ENCODE measurements around the gene HPS4. TPM values are rescaled to one million over a fixed set of nuclear protein-coding genes. Genes with fewer than 3 reads are reported as not detected.
A peak's percentile ranks its signal among the peaks of the same experiment; 100 is the strongest.

The HPS4 gene
- total and polyA plus RNA-seq, 3 donors from 2014 or later: 68.8 to 110 (median 103) TPM

GRCh38 chr22:26512149-26512793 is 28.7 kb upstream of the HPS4 start, which contains the start of gene TFIP11:
Gene TFIP11, minus strand, starts transcription at chr22:26512473. Its CDS starts 2,201 bp downstream, at chr22:26510272.
- intact Hi-C loops (cut with DNase I; ENCODE audit: low total_unique reads): no loop called here
- no peaks in the 10 kb centered on the region for H3K36me3 ChIP-seq (ENCODE audit: low read depth, missing control alignments)
- WGBS, 2 donors: 0 to 1% methylated on average over 30 to 40 of the region's 40 CpGs
- H3K9me3 ChIP-seq: no peaks in the 10 kb centered on the region
- H3K4me3 ChIP-seq: peak within 1 kb of the TSS; percentile 75 to 93
- no peak for TF ChIP-seq POLR2A (IDR thresholded peaks at IDR 0.05)
- TF ChIP-seq CTCF (IDR thresholded peaks at IDR 0.05): no peak
- peak; percentile 98 for DNase-seq
- H3K27ac ChIP-seq: peak within 1 kb of the TSS; percentile 28 to 60
- peaks cover 11% of the 10 kb centered on the region for H3K4me1 ChIP-seq
- H3K27me3 ChIP-seq: no peaks in the 10 kb centered on the region

DNA sequence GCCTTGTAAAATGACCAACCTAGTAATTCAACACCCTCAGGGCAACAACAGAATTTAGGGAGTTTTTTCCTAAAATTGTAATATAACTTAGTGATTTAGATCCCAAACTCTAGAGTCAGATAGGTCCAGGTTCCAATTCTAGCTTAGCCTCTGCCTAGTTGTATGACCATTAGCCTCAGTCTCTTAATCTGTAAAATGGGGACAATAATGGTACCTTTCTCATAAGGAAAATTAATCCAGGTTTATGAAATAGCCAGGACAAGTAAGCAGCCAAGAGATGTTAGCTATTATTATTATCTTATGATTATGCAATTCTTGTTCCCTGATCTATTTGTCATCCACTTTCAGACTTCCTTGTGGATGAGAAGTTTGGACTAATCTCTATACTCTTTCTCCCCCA is 24.6 kb upstream of the HPS4 start:
- Histone ChIP-seq H3K36me3 (ENCODE audit: low read depth, missing control alignments) (no peaks in the 10 kb centered on the region), H3K9me3 (no peaks in the 10 kb centered on the region), H3K4me1 (peaks cover 11% of the 10 kb centered on the region), H3K4me3 (no peak overlapping the region), H3K27ac (no peak overlapping the region), H3K27me3 (no peaks in the 10 kb centered on the region)
- intact Hi-C loops (cut with DNase I; ENCODE audit: low total_unique reads): no loop called here
- no peak for TF ChIP-seq CTCF (IDR thresholded peaks at IDR 0.05)
- TF ChIP-seq POLR2A (IDR thresholded peaks at IDR 0.05): no peak
- DNase-seq: no peak

DNA sequence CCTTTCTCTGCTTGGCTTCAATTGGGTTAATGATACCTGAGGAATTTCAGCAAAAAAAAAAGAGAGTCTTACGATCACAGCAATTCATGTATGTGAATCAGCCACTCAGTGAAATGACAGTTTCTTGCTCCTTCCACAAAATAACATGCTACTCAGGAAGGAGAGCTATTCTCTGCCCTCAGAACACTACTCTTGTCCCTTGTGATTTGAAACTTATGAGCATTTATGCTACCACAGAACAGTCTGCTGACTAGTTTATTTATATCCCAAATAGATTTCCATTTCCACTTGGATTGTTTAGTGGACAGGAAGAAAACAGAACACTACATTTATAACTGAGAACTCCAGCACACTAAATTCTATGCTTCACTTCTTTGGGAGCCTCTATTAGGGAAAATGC is 20.2 kb upstream of the HPS4 start:
- Histone ChIP-seq H3K27me3 (no peaks in the 10 kb centered on the region), H3K4me1 (peaks cover 3% of the 10 kb centered on the region), H3K9me3 (no peaks in the 10 kb centered on the region), H3K27ac (no peak overlapping the region), H3K36me3 (ENCODE audit: low read depth, missing control alignments) (no peaks in the 10 kb centered on the region), H3K4me3 (no peak overlapping the region)
- whole genome bisulfite sequencing, 2 donors: 65 to 80% methylated on average over 1 of the region's 1 CpG
- no peak for DNase-seq
- intact Hi-C loops (cut with DNase I; ENCODE audit: low total_unique reads): no loop called here
- TF ChIP-seq CTCF (IDR thresholded peaks at IDR 0.05): no peak
- no peak for TF ChIP-seq POLR2A (IDR thresholded peaks at IDR 0.05)

DNA sequence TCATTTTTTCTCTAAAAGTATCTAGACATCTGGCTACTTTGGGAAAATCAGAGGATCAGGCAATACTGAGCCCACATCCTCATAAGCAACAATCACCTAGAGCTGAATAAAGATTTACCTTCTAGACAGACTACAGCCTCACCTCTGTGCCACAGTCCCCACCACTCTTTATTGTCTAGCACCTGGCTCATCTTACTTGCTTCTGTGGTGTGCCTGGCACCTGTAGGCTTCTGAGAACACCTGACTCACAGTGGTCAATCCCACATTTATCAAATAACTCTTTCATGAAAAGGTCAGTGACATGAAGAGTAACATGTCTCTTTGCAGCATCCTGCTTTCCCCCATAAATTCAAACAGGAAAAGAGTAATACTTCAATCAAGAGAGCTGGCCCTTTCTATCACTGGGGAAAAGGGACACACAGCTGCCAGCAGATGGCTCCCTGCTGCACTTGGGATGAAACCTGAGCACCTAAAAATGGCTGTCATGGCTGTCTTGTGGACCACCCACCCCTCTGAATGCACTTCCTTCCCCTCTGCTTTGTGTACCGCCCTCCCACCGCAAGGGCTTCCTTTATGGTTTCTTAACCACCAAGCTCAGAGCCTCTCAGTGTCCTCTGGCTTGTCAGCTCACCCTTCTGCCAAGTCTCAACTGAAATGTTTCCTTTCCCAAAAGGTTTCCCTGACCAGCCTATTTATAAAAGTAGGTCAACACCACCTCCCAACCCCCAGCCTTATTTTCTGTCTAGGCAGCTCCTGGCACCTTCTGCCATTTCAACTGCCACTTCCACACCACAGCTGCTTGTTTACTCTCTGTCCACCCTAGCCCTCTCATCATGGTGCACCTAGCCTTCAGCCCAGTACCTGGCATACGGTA is 19.3 kb upstream of the HPS4 start:
- TF ChIP-seq POLR2A (IDR thresholded peaks at IDR 0.05) (no peak), CTCF (IDR thresholded peaks at IDR 0.05) (peak in 1 of 3 experiments; percentile 32)
- Histone ChIP-seq H3K4me1 (peaks cover 3% of the 10 kb centered on the region), H3K4me3 (no peak overlapping the region), H3K27ac (no peak overlapping the region), H3K36me3 (ENCODE audit: low read depth, missing control alignments) (no peaks in the 10 kb centered on the region), H3K9me3 (no peaks in the 10 kb centered on the region), H3K27me3 (no peaks in the 10 kb centered on the region)
- intact Hi-C loops (cut with DNase I; ENCODE audit: low total_unique reads): no loop called here
- DNase-seq: peak; percentile 66
- 48 to 56% methylated on average over 3 of the region's 3 CpGs for WGBS, 2 donors
